Measurements from ENCODE around the gene NXPH1. TPM values are rescaled to one million over a fixed set of nuclear protein-coding genes. Genes with fewer than 3 reads are reported as not detected.

Gene NXPH1
- total RNA-seq, 3 donors from 2014 or later: 0.29 TPM; not detected in 2

DNA sequence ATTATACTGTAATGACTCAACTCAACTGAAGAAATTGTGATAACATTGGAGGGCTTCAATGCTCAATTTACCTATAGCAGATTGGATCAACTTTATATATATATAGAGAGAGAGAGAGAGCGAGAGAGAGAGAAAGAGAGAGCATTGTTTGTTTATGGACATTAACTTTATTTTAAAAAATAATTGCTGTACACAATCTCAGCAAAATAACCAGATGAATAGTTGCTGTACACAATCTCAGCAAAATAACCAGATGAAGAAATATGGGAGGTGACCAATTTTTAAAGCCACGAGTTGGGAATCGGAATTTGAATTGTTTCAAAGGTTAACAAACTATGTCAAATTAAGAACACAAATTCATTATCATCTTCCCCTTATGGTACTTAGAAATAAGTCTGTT, 319.9 kb downstream of the NXPH1 start:
- H3K4me3 ChIP-seq: no peak overlapping the region
- no peak overlapping the region for H3K27ac ChIP-seq
- H3K36me3 ChIP-seq: no peaks in the 10 kb centered on the region
- no peaks in the 10 kb centered on the region for H3K27me3 ChIP-seq
- DNase-seq (ENCODE audit: low spot score in 2 of 2): no peak
- H3K4me1 ChIP-seq: no peaks in the 10 kb centered on the region
- no peaks in the 10 kb centered on the region for H3K9me3 ChIP-seq
- TF ChIP-seq POLR2A (IDR thresholded peaks at IDR 0.05) (no peak), CTCF (IDR thresholded peaks at IDR 0.05) (no peak), POLR2AphosphoS5 (IDR thresholded peaks at IDR 0.05) (no peak)
- intact Hi-C loops (cut with DNase I; ENCODE audit: low total_unique reads): no loop called here

DNA sequence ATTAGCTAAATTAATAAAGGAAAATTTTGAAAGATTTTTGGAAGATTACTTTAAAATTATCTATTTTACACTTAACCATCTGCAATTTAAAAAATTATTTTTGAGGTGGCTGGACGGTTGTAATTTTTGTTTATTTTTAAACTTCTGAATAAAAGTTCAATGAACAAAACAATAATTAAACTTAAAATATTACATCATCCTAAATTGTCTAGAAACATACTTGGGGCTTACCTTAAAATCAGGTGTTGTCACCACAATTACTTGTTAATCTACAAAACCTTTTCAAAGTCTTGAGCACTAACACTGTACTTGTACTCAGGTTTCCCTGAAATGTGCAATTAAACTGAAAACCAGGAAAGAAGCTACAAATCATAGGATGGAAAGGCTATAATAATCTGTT, 328.3 kb downstream of the NXPH1 start:
- no peaks in the 10 kb centered on the region for H3K4me1 ChIP-seq
- H3K4me3 ChIP-seq: no peak overlapping the region
- H3K27me3 ChIP-seq: no peaks in the 10 kb centered on the region
- intact Hi-C loops (cut with DNase I; ENCODE audit: low total_unique reads): no loop called here
- no peak for TF ChIP-seq POLR2A (IDR thresholded peaks at IDR 0.05)
- TF ChIP-seq POLR2AphosphoS5 (IDR thresholded peaks at IDR 0.05): no peak
- no peak for TF ChIP-seq CTCF (IDR thresholded peaks at IDR 0.05)
- H3K27ac ChIP-seq: no peak overlapping the region
- no peaks in the 10 kb centered on the region for H3K9me3 ChIP-seq
- no peaks in the 10 kb centered on the region for H3K36me3 ChIP-seq
- DNase-seq (ENCODE audit: low spot score in 2 of 2): no peak

- no peaks in the 10 kb centered on the region for H3K4me1 ChIP-seq
- intact Hi-C loops (cut with DNase I; ENCODE audit: low total_unique reads): no loop called here
- no peak overlapping the region for H3K27ac ChIP-seq
- H3K36me3 ChIP-seq: no peaks in the 10 kb centered on the region
- H3K9me3 ChIP-seq: no peaks in the 10 kb centered on the region
- H3K27me3 ChIP-seq: no peaks in the 10 kb centered on the region
- DNase-seq (ENCODE audit: low spot score in 2 of 2): no peak
- TF ChIP-seq CTCF (IDR thresholded peaks at IDR 0.05): no peak
- no peak for TF ChIP-seq POLR2AphosphoS5 (IDR thresholded peaks at IDR 0.05)
- no peak for TF ChIP-seq POLR2A (IDR thresholded peaks at IDR 0.05)
- H3K4me3 ChIP-seq: no peak overlapping the region
These were observed 329.4 kb downstream of the NXPH1 start for GRCh38 chr7:8762803-8763202.

DNA sequence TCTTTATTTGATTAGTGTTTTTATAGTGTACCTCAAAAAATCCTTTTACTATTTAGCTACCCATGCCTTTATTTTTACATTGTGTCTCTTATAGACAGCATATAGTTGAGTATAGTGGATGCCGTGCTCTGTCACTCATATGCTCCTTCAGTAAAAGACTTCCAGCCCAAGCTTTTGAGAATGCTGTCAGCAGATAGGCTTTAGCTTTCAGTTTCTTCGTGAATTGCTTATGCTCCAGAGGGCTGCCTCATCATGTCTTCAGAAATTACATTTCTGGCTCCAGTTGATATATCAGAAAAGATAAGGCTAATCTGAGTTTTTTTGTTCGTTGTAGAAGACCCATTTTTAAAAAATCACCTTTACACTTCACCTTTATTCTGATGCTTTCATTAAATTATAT, 332.0 kb downstream of the NXPH1 start:
- intact Hi-C loops (cut with DNase I; ENCODE audit: low total_unique reads): no loop called here

GRCh38 chr7:8773518-8773917, 340.1 kb downstream of the NXPH1 start:
- H3K4me3 ChIP-seq: no peak overlapping the region
- H3K36me3 ChIP-seq: no peaks in the 10 kb centered on the region
- H3K27ac ChIP-seq: no peak overlapping the region
- no peak for DNase-seq (ENCODE audit: low spot score in 2 of 2)
- H3K9me3 ChIP-seq: no peaks in the 10 kb centered on the region
- no peaks in the 10 kb centered on the region for H3K27me3 ChIP-seq
- intact Hi-C loops (cut with DNase I; ENCODE audit: low total_unique reads): no loop called here
- TF ChIP-seq POLR2AphosphoS5 (IDR thresholded peaks at IDR 0.05) (no peak), CTCF (IDR thresholded peaks at IDR 0.05) (no peak), POLR2A (IDR thresholded peaks at IDR 0.05) (no peak)
- no peaks in the 10 kb centered on the region for H3K4me1 ChIP-seq

More for the DNA sequence above, 332.0 kb downstream of the NXPH1 start:
- no peaks in the 10 kb centered on the region for H3K36me3 ChIP-seq
- TF ChIP-seq POLR2A (IDR thresholded peaks at IDR 0.05): no peak
- H3K27me3 ChIP-seq: no peaks in the 10 kb centered on the region
- no peak for DNase-seq (ENCODE audit: low spot score in 2 of 2)
- H3K27ac ChIP-seq: no peak overlapping the region
- H3K4me1 ChIP-seq: no peaks in the 10 kb centered on the region
- H3K4me3 ChIP-seq: no peak overlapping the region
- no peaks in the 10 kb centered on the region for H3K9me3 ChIP-seq

GRCh38 chr7:8778459-8778858, 345.1 kb downstream of the NXPH1 start:
- no peak overlapping the region for H3K27ac ChIP-seq
- no peaks in the 10 kb centered on the region for H3K9me3 ChIP-seq
- H3K4me3 ChIP-seq: no peak overlapping the region
- H3K36me3 ChIP-seq: no peaks in the 10 kb centered on the region
- TF ChIP-seq POLR2A (IDR thresholded peaks at IDR 0.05) (no peak), CTCF (IDR thresholded peaks at IDR 0.05) (no peak), POLR2AphosphoS5 (IDR thresholded peaks at IDR 0.05) (no peak)
- DNase-seq (ENCODE audit: low spot score in 2 of 2): no peak
- no peaks in the 10 kb centered on the region for H3K27me3 ChIP-seq
- intact Hi-C loops (cut with DNase I; ENCODE audit: low total_unique reads): no loop called here
- H3K4me1 ChIP-seq: no peaks in the 10 kb centered on the region
